Measurements from ENCODE around the gene CNOT3.

CNOT3 gene

GRCh38 chr19:54152267-54152666, 14.7 kb downstream of the CNOT3 start:
- no peak for DNase-seq (ENCODE audit: low read depth)
- no peak overlapping the region for H3K4me3 ChIP-seq (ENCODE audit: control insufficient read depth, low read depth, low read length)

GRCh38 chr19:54152878-54153524, 15.4 kb downstream of the CNOT3 start:
- no peak overlapping the region for H3K4me3 ChIP-seq (ENCODE audit: control insufficient read depth, low read depth, low read length)
- DNase-seq (ENCODE audit: low read depth), result peak; percentile 67
- TF ChIP-seq CTCF (conservative IDR thresholded peaks at IDR 0.05; ENCODE audit: control insufficient read depth, insufficient read depth, low read depth, low read length), result no peak

More at GRCh38 chr19:54152267-54152666, 14.7 kb downstream of the CNOT3 start:
- TF ChIP-seq CTCF (conservative IDR thresholded peaks at IDR 0.05; ENCODE audit: control insufficient read depth, insufficient read depth, low read depth, low read length), result no peak

GRCh38 chr19:54153731-54154326, 16.3 kb downstream of the CNOT3 start:
- H3K4me3 ChIP-seq (ENCODE audit: control insufficient read depth, low read depth, low read length), result no peak overlapping the region
- TF ChIP-seq CTCF (conservative IDR thresholded peaks at IDR 0.05; ENCODE audit: control insufficient read depth, insufficient read depth, low read depth, low read length), result no peak
- peak; percentile 33 for DNase-seq (ENCODE audit: low read depth)

- H3K4me3 ChIP-seq (ENCODE audit: control insufficient read depth, low read depth, low read length), result no peak overlapping the region
These were observed 17.2 kb downstream of the CNOT3 start for GRCh38 chr19:54154603-54155345.

GRCh38 chr19:54155694-54156093, 18.1 kb downstream of the CNOT3 start:
- DNase-seq (ENCODE audit: low read depth), result no peak
- TF ChIP-seq CTCF (conservative IDR thresholded peaks at IDR 0.05; ENCODE audit: control insufficient read depth, insufficient read depth, low read depth, low read length), result no peak
- H3K4me3 ChIP-seq (ENCODE audit: control insufficient read depth, low read depth, low read length), result no peak overlapping the region

More at GRCh38 chr19:54154603-54155345, 17.2 kb downstream of the CNOT3 start:
- DNase-seq (ENCODE audit: low read depth), result peak; percentile 83
- no peak for TF ChIP-seq CTCF (conservative IDR thresholded peaks at IDR 0.05; ENCODE audit: control insufficient read depth, insufficient read depth, low read depth, low read length)

- no peak overlapping the region for H3K4me3 ChIP-seq (ENCODE audit: control insufficient read depth, low read depth, low read length)
- TF ChIP-seq CTCF (conservative IDR thresholded peaks at IDR 0.05; ENCODE audit: control insufficient read depth, insufficient read depth, low read depth, low read length), result no peak
- no peak for DNase-seq (ENCODE audit: low read depth)
These were observed 18.9 kb downstream of the CNOT3 start for GRCh38 chr19:54156490-54156889.
